Fibroblast of villous mesenchyme (primary cell): ENCODE data around the gene KCNAB1. TPM values are rescaled to one million over a fixed set of nuclear protein-coding genes. Genes with fewer than 3 reads are reported as not detected.

Source experiments
- DNase-seq: peaks from one replicate; pipeline ENCODE4 v3.0.0-alpha.2; 2010; ENCODE audit warnings: low read depth
- H3K4me3 ChIP-seq: 2 replicates; pipeline ENCODE4 v1.5.1; 2011; ENCODE audit warnings: low read depth, mild to moderate bottlenecking, low read length
- total RNA-seq: library from RNA; depleted of rRNA; stranded (reverse); fragments of >200 nt; gene quantifications from 2 replicates; pipeline ENCODE4 v1.2.3, GENCODE V29; 2012
- TF ChIP-seq, protein P1 (sequence below): IDR thresholded peaks from 2 replicates; pipeline ENCODE4 v1.5.1; 2012; ENCODE audit warnings: low read depth, mild to moderate bottlenecking, low read length; ENCODE audit not compliant: insufficient read depth

KCNAB1 gene
- total RNA-seq, 1 donor = not detected

GRCh38 chr3:156491192-156491591 is 370.8 kb downstream of the KCNAB1 start:
- no peak for DNase-seq
- no peak overlapping the region for H3K4me3 ChIP-seq
- TF ChIP-seq, protein P1, sequence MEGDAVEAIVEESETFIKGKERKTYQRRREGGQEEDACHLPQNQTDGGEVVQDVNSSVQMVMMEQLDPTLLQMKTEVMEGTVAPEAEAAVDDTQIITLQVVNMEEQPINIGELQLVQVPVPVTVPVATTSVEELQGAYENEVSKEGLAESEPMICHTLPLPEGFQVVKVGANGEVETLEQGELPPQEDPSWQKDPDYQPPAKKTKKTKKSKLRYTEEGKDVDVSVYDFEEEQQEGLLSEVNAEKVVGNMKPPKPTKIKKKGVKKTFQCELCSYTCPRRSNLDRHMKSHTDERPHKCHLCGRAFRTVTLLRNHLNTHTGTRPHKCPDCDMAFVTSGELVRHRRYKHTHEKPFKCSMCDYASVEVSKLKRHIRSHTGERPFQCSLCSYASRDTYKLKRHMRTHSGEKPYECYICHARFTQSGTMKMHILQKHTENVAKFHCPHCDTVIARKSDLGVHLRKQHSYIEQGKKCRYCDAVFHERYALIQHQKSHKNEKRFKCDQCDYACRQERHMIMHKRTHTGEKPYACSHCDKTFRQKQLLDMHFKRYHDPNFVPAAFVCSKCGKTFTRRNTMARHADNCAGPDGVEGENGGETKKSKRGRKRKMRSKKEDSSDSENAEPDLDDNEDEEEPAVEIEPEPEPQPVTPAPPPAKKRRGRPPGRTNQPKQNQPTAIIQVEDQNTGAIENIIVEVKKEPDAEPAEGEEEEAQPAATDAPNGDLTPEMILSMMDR = no peak

- TF ChIP-seq, protein P1 = no peak
- peak; percentile 64 for DNase-seq
Observed at GRCh38 chr3:156492801-156493261, 372.5 kb downstream of the KCNAB1 start.

DNA sequence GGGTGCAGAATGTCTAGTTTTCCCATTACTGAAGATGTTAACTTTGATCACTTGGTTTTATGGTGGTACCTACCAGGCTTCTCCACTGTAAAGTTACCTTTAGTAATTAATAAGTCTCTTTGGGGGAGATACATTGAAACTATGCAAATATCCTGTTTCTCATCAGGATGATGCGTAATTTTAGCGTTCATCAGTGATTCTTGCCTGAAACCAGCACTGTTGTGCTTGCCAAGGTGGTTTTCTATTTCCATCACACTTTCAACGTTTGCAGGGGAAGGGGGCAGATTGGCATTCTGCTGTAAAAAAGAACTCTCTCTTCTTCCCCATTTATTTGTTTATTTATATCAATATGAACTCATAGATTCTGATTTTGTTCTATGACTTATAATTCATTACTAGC is 373.5 kb downstream of the KCNAB1 start:
- no peak for DNase-seq
- TF ChIP-seq, protein P1 = no peak
- no peak overlapping the region for H3K4me3 ChIP-seq

More at GRCh38 chr3:156492801-156493261, 372.5 kb downstream of the KCNAB1 start:
- no peak overlapping the region for H3K4me3 ChIP-seq

DNA sequence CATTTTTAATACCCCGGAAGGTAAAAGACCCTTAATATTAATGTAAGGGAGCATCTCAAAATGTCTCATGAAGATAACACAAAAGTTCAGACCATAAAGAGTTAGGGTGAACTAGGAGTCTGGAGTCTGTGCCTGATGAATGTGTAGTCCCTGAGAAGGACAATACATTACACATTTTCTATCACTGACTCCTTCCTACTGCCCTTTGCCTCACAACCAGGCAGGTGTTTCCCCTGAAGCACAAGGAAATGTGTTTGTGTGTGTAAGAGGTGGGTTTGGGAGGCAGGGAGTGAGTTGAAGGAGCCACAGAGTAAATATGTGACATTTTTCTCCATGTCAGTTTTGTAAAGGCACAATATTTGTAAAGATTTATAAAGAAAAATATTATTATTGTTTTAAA is 375.4 kb downstream of the KCNAB1 start:
- DNase-seq = no peak

DNA sequence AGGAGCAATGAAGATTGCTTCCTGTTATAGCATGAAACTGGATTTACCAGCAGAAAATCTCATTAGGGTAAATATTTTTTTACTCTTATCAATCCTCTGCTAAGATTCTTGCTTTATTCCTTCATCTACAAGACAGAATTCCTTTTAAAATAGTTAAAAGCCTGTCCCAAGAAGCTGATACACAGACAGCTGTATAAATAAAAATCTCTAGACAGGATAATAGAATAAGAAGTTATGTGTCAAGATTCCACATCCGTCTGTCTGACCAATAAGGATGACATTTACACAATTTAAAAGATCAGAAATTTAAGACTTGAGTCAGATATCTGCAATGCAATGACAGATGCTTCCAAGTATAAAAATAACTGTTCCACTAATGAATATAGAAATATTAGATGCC is 376.9 kb downstream of the KCNAB1 start:
- TF ChIP-seq, protein P1 = no peak
- no peak overlapping the region for H3K4me3 ChIP-seq
- no peak for DNase-seq

More for the DNA sequence above, 375.4 kb downstream of the KCNAB1 start:
- TF ChIP-seq, protein P1 = no peak
- H3K4me3 ChIP-seq = no peak overlapping the region

DNA sequence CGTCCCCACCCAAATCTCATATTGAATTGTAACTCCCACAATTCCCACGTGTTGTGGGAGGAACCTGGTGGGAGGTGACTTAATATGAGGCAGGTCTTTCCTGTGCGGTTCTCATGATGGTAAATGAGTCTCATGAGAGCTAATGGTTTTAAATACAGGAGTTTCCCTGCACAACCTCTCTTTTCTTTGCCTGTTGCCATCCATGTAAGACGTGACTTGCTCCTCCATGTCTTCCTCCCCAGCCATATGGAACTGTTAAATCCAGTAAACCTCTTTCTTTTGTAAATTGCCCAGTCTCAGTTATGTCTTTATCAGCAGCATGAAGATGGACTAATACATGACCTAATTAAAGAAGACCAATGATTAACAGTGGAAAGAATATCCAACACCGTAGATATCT is 377.9 kb downstream of the KCNAB1 start:
- TF ChIP-seq, protein P1 = no peak
- DNase-seq = no peak
- H3K4me3 ChIP-seq = no peak overlapping the region

- H3K4me3 ChIP-seq = no peak overlapping the region
- no peak for DNase-seq
- TF ChIP-seq, protein P1 = no peak
Observed at GRCh38 chr3:156507285-156507684, 386.9 kb downstream of the KCNAB1 start.
